ENCODE results near the gene DUSP5. TPM values are rescaled to one million over a fixed set of nuclear protein-coding genes. Genes with fewer than 3 reads are reported as not detected.

The DUSP5 gene
- total and polyA plus RNA-seq, 8 donors = 9.4 to 21.9 (median 20.3) TPM

DNA sequence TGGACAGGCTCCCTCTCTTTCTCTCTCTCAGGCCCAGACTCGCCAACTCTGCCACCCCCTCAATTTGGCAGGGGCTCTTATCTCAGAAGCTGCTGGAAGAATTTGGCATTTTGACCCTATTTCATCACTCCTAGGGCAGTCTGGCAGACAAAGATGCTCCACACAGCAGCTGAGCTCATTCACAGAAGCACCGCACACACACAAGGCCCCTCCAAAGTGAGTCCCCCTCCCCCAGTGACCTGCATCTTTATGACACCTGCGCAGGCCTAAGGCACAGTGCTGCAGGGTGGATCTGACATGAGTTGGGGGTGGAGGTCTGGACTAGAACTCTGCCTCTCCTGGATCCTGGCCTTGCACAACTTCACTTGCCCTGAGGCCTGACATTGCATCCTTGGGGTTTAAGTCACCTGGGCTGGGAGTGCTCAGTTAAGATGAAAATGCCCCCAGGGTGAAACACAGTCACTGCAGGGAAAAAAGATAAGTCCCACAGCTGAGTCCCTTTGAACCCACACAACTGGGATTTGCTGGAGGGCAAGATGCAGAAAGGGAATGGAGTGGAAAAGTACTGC is 41.1 kb upstream of the DUSP5 start:
- intact Hi-C loops (cut with DNase I) = no loop called here
- H3K27ac ChIP-seq = no peak overlapping the region
- H3K4me3 ChIP-seq = no peak overlapping the region
- H3K9me3 ChIP-seq = no peaks in the 10 kb centered on the region
- no peaks in the 10 kb centered on the region for H3K27me3 ChIP-seq
- no peaks in the 10 kb centered on the region for H3K4me1 ChIP-seq
- DNase-seq = no peak
- no peaks in the 10 kb centered on the region for H3K36me3 ChIP-seq
- no peak for ATAC-seq
- TF ChIP-seq, protein P1, sequence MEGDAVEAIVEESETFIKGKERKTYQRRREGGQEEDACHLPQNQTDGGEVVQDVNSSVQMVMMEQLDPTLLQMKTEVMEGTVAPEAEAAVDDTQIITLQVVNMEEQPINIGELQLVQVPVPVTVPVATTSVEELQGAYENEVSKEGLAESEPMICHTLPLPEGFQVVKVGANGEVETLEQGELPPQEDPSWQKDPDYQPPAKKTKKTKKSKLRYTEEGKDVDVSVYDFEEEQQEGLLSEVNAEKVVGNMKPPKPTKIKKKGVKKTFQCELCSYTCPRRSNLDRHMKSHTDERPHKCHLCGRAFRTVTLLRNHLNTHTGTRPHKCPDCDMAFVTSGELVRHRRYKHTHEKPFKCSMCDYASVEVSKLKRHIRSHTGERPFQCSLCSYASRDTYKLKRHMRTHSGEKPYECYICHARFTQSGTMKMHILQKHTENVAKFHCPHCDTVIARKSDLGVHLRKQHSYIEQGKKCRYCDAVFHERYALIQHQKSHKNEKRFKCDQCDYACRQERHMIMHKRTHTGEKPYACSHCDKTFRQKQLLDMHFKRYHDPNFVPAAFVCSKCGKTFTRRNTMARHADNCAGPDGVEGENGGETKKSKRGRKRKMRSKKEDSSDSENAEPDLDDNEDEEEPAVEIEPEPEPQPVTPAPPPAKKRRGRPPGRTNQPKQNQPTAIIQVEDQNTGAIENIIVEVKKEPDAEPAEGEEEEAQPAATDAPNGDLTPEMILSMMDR (IDR thresholded peaks at IDR 0.05) = no peak

DNA sequence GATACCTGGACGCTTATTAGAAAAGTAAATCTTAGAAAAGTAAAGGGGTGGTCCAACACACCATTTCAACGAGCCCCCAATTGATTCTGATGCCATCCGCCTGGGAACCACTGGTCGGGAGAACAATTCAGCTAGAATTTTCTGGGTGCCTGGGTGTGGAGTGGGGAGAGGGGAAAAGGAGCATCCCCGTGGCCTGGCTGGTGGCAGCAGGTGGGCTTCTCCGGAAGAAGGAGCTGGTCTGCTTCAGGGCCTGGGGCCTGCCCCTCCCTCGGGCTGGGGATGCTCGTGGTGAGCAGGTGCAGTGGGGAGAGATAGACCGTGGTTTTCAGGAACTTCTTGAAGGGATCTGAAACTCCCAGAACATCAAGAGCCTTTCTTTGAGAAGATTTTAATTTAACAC is 39.9 kb upstream of the DUSP5 start:
- Histone ChIP-seq H3K27ac (peak overlapping the region in 1 of 2 donors; percentile 55), H3K36me3 (no peaks in the 10 kb centered on the region), H3K4me1 (no peaks in the 10 kb centered on the region), H3K9me3 (no peaks in the 10 kb centered on the region), H3K27me3 (no peaks in the 10 kb centered on the region), H3K4me3 (no peak overlapping the region)
- ATAC-seq = no peak
- no peak for DNase-seq
- TF ChIP-seq, protein P1 (IDR thresholded peaks at IDR 0.05) = no peak
- intact Hi-C loops (cut with DNase I) = no loop called here

DNA sequence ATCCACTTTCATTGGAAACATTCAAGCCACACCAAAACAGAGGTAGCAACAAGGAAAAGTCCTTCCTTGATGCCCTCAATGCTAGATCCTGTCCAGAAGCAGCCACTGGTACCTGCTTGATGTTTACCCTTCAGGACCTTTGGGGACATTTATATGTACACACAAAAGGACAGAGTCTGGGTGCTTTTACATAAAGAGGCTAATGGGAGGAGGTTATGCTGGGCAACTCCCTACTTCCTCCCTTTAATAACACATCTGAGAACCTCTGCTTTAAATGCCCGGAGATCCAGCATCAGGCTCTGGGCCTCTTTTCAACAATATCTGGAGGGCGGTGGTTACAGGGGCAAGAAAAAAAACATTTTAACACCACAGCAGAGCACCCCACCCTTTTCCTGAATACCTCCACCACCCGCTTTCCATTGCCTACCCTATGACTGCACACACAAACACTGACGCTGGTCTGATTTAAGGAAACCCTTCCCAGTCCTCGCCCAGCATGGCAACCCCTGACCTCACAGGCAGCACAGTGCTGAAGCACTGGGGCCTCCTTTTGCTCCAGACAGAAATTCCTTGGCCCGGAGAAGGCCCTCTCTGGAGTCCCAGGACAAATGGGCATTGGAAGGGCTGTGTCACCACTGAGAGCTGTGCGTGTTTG is 39.3 kb upstream of the DUSP5 start:
- no peaks in the 10 kb centered on the region for H3K9me3 ChIP-seq
- no peak overlapping the region for H3K4me3 ChIP-seq
- no peaks in the 10 kb centered on the region for H3K4me1 ChIP-seq
- intact Hi-C loops (cut with DNase I) = no loop called here
- no peak for DNase-seq
- no peaks in the 10 kb centered on the region for H3K36me3 ChIP-seq
- ATAC-seq = peak; percentile 13
- TF ChIP-seq, protein P1 (IDR thresholded peaks at IDR 0.05) = no peak
- H3K27me3 ChIP-seq = no peaks in the 10 kb centered on the region
- H3K27ac ChIP-seq = peak overlapping the region in 1 of 2 donors; percentile 55

DNA sequence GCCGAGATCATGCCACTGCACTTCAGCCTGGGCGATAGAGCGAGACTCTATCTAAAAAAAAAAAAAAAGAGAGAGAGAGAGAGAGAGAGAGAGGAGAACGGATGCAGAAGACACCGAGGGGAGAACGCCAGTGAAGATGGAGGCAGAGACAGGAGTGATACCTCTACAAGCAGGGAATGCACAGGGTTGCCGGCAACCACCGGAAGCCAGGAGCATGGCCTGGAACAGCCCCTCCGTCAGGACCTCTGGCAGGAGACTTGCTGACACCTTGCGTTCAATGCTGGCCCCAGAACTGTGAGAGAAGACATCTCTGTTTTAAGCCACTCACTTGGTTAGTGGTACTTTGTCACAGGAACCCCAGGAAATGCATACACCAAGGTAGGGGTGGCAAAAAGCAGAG is 38.1 kb upstream of the DUSP5 start:
- ATAC-seq (no peak), DNase-seq (no peak)
- no peak overlapping the region for H3K4me3 ChIP-seq
- no peaks in the 10 kb centered on the region for H3K9me3 ChIP-seq
- no peaks in the 10 kb centered on the region for H3K27me3 ChIP-seq
- intact Hi-C loops (cut with DNase I) = no loop called here
- TF ChIP-seq, protein P1 (IDR thresholded peaks at IDR 0.05) = no peak
- H3K4me1 ChIP-seq = no peaks in the 10 kb centered on the region
- no peak overlapping the region for H3K27ac ChIP-seq
- H3K36me3 ChIP-seq = no peaks in the 10 kb centered on the region

DNA sequence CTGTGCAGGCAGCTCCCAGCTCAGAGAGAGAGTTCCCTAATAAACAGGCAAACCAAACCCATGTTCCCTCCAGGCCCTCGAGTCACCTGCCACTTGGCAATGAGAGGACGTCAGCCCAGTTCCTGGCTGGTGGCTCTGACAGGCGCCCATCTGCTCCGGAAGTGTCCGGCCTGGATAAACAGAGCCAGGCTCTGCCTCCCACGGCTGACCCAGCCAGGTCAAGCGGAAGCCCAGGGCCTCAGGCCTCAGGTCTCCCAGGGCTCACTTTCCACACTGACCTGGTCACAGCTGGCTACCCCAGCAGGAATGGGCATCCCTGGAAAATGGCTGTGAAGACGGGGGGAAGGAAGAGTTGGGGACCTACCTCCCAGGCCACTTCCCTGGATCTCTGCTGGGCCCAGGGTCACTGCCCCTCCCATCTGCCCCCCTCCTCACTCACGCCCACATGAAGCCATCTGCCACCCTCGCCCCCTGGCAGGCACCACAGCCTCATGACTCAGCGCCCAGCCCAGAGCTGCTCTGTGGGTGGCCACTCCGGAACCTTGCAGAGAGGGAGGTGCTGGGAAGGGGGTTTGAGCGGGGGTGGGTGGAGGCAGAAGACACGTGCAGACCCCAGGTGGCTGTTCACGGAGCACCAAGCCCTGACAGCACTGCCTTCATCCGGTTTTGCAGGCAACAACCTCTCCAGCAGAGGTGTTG is 37.4 kb upstream of the DUSP5 start:
- H3K27ac ChIP-seq = no peak overlapping the region
- no peaks in the 10 kb centered on the region for H3K4me1 ChIP-seq
- H3K4me3 ChIP-seq = no peak overlapping the region
- no peaks in the 10 kb centered on the region for H3K27me3 ChIP-seq
- DNase-seq (no peak), ATAC-seq (peak; percentile 30)
- H3K36me3 ChIP-seq = no peaks in the 10 kb centered on the region
- H3K9me3 ChIP-seq = no peaks in the 10 kb centered on the region
- TF ChIP-seq, protein P1 (IDR thresholded peaks at IDR 0.05) = no peak
- intact Hi-C loops (cut with DNase I) = no loop called here
